Measurements from ENCODE around the gene TKFC. TPM values are rescaled to one million over a fixed set of nuclear protein-coding genes. Genes with fewer than 3 reads are reported as not detected.
"Not testable (repeated sequence)": the region's sequence is repeated elsewhere in the genome, so short reads cannot be mapped to it uniquely, and the experiment has no call there.

The TKFC gene
- polyA plus RNA-seq, 3 donors: 24.6 to 29.5 (median 26.3) TPM

- H3K27ac ChIP-seq (ENCODE audit: low read depth, low read length): no peak overlapping the region
- 96 to 98% (median 96%) methylated on average over 11 of the region's 11 CpGs for WGBS, 3 donors
These were observed 25.5 kb downstream of the TKFC start for GRCh38 chr11:61358566-61358965.

GRCh38 chr11:61359516-61359915 lies 26.5 kb downstream of the TKFC start:
- H3K27ac ChIP-seq (ENCODE audit: low read depth, low read length): no peak overlapping the region
- 85 to 90% (median 87%) methylated on average over 6 of the region's 6 CpGs for WGBS, 3 donors

GRCh38 chr11:61361237-61361740 lies 28.3 kb downstream of the TKFC start:
- 2 to 4% (median 2%) methylated on average over 22 of the region's 22 CpGs for WGBS, 3 donors
- H3K27ac ChIP-seq (ENCODE audit: low read depth, low read length): no peak overlapping the region

- WGBS, 3 donors: 0 to 1% (median 0%) methylated on average over 63 of the region's 63 CpGs
- H3K27ac ChIP-seq (ENCODE audit: low read depth, low read length): peak within 1 kb of the TSS; percentile 10
These were observed 28.9 kb downstream of the TKFC start, which contains the start of the genes CYB561A3 and TMEM138 for GRCh38 chr11:61361741-61362541. TSS of gene CYB561A3 (minus strand) at chr11:61361882. CDS start at chr11:61356713, 5,169 bp downstream. TSS of gene TMEM138 (plus strand) at chr11:61362374. CDS start at chr11:61364391, 2,017 bp downstream.

- H3K27ac ChIP-seq (ENCODE audit: low read depth, low read length): no peak overlapping the region
- 0 to 1% (median 0%) methylated on average over 12 of the region's 12 CpGs for WGBS, 3 donors
These were observed 29.5 kb downstream of the TKFC start for GRCh38 chr11:61362542-61362875.

GRCh38 chr11:61364012-61364675 lies 31.1 kb downstream of the TKFC start:
- H3K27ac ChIP-seq (ENCODE audit: low read depth, low read length): no peak overlapping the region
- 83 to 89% (median 88%) methylated on average over 5 of the region's 5 CpGs for WGBS, 3 donors

GRCh38 chr11:61367406-61367805 lies 34.4 kb downstream of the TKFC start:
- WGBS, 3 donors: 69 to 78% (median 76%) methylated on average over 6 of the region's 6 CpGs
- no peak overlapping the region for H3K27ac ChIP-seq (ENCODE audit: low read depth, low read length)

GRCh38 chr11:61368646-61369045 lies 35.6 kb downstream of the TKFC start:
- WGBS, 3 donors: 80 to 86% (median 81%) methylated on average over 7 of the region's 7 CpGs
- H3K27ac ChIP-seq (ENCODE audit: low read depth, low read length): no peak overlapping the region

- 56 to 72% (median 64%) methylated on average over 9 of the region's 9 CpGs for WGBS, 3 donors
- H3K27ac ChIP-seq (ENCODE audit: low read depth, low read length): no peak overlapping the region
These were observed 36.6 kb downstream of the TKFC start for GRCh38 chr11:61369372-61370348.

GRCh38 chr11:61370349-61371005 lies 37.4 kb downstream of the TKFC start:
- no peak overlapping the region for H3K27ac ChIP-seq (ENCODE audit: low read depth, low read length)
- WGBS, 3 donors: 89 to 96% (median 91%) methylated on average over 8 of the region's 8 CpGs

GRCh38 chr11:61372659-61373420 lies 39.8 kb downstream of the TKFC start:
- H3K27ac ChIP-seq (ENCODE audit: low read depth, low read length): no peak overlapping the region
- WGBS, 3 donors: 83 to 90% (median 90%) methylated on average over 8 of the region's 8 CpGs

GRCh38 chr11:61375761-61376108 lies 42.7 kb downstream of the TKFC start:
- WGBS, 3 donors: 77 to 90% (median 89%) methylated on average over 6 of the region's 6 CpGs

GRCh38 chr11:61377461-61378160 lies 44.6 kb downstream of the TKFC start:
- no peak overlapping the region for H3K27ac ChIP-seq (ENCODE audit: low read depth, low read length)
- 89 to 95% (median 91%) methylated on average over 6 of the region's 6 CpGs for WGBS, 3 donors

More at GRCh38 chr11:61375761-61376108, 42.7 kb downstream of the TKFC start:
- no peak overlapping the region for H3K27ac ChIP-seq (ENCODE audit: low read depth, low read length)

- 64 to 94% (median 66%) methylated on average over 5 of the region's 5 CpGs for WGBS, 3 donors
- H3K27ac ChIP-seq (ENCODE audit: low read depth, low read length): no peak overlapping the region
These were observed 45.8 kb downstream of the TKFC start for GRCh38 chr11:61378713-61379313.

- no peak overlapping the region for H3K27ac ChIP-seq (ENCODE audit: low read depth, low read length)
- 91 to 95% (median 94%) methylated on average over 9 of the region's 9 CpGs for WGBS, 3 donors
These were observed 47.9 kb downstream of the TKFC start for GRCh38 chr11:61380884-61381283.

- 92 to 98% (median 92%) methylated on average over 5 of the region's 5 CpGs for WGBS, 3 donors
- not testable (repeated sequence) for H3K27ac ChIP-seq (ENCODE audit: low read depth, low read length)
These were observed 50.8 kb downstream of the TKFC start for GRCh38 chr11:61383859-61384258.

Data from adipose tissue (tissue), 3 donors.